ENCODE results near the gene FLVCR2.

The FLVCR2 gene

DNA sequence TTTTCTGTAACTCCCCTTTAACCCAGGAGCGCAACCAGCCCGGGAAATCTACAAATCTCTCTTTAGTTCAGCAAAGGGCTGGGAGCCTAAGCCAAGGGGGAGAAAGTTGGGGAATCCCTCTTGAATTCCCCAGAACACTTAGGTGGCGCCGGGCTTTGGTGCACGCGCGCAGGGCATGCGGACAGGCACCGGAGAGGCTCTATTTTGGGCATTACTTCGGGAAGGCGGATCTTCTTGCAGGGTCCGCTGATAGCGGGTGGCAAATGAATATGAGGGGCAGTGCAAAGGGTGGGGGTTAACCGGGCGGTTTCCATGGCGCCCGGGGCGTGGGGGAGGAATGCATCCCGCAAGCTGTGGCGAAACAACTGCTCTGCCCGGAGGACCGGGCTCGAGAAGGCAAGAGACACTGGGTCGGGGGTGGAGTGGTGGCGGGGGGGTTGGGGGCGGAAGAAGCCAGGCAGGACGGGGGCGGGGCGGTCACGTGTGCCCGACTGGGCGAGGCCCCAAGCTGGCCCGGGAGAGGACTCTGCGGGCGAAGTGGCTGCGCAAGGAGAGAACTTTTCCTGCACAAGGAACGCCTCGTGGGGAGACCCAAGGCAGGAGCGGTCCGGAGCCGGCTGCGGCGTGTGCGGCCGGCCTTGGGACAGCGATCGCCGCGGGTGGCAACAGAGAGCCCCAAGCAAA, at the start of gene FLVCR2:
Gene FLVCR2, plus strand, starts transcription at position 519 of the 684 bp plus-strand sequence. CDS start 353 bp downstream, outside the sequence.
- TF ChIP-seq, protein P1, sequence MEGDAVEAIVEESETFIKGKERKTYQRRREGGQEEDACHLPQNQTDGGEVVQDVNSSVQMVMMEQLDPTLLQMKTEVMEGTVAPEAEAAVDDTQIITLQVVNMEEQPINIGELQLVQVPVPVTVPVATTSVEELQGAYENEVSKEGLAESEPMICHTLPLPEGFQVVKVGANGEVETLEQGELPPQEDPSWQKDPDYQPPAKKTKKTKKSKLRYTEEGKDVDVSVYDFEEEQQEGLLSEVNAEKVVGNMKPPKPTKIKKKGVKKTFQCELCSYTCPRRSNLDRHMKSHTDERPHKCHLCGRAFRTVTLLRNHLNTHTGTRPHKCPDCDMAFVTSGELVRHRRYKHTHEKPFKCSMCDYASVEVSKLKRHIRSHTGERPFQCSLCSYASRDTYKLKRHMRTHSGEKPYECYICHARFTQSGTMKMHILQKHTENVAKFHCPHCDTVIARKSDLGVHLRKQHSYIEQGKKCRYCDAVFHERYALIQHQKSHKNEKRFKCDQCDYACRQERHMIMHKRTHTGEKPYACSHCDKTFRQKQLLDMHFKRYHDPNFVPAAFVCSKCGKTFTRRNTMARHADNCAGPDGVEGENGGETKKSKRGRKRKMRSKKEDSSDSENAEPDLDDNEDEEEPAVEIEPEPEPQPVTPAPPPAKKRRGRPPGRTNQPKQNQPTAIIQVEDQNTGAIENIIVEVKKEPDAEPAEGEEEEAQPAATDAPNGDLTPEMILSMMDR (IDR thresholded peaks at IDR 0.05; ENCODE audit: low read depth, low read length, missing control alignments): no peak
- H3K4me3 ChIP-seq (ENCODE audit: low read depth, low read length): peak within 1 kb of the TSS; percentile 52
- in situ Hi-C loops (cut with HindIII; ENCODE audit: low sequenced_read_pairs): no loop called here
- no peak for DNase-seq (ENCODE audit: low read depth)

DNA sequence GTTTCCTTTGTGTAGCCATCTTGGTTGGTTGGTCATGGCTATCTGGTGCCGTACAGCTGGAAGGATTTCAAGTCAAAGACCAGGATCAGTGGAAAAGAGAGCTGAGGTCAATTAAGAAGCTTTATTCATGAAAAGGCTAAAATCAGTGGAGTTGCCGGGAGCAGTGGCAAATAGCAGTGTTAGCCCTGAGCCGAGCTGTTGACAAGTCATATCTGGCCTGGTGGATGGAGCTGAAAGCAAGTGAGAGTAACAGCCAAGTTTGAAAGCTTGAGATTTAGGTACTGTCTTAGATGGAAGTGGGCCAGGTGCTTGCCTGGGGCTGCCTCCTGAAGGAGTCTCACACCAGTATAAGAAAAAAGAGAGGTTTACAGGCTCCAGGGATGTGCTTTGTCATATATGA, 47.2 kb upstream of the FLVCR2 start:
- no peak for DNase-seq (ENCODE audit: low read depth)
- in situ Hi-C loops (cut with HindIII; ENCODE audit: low sequenced_read_pairs): no loop called here
- TF ChIP-seq, protein P1 (IDR thresholded peaks at IDR 0.05; ENCODE audit: low read depth, low read length, missing control alignments): no peak
- no peak overlapping the region for H3K4me3 ChIP-seq (ENCODE audit: low read depth, low read length)

DNA sequence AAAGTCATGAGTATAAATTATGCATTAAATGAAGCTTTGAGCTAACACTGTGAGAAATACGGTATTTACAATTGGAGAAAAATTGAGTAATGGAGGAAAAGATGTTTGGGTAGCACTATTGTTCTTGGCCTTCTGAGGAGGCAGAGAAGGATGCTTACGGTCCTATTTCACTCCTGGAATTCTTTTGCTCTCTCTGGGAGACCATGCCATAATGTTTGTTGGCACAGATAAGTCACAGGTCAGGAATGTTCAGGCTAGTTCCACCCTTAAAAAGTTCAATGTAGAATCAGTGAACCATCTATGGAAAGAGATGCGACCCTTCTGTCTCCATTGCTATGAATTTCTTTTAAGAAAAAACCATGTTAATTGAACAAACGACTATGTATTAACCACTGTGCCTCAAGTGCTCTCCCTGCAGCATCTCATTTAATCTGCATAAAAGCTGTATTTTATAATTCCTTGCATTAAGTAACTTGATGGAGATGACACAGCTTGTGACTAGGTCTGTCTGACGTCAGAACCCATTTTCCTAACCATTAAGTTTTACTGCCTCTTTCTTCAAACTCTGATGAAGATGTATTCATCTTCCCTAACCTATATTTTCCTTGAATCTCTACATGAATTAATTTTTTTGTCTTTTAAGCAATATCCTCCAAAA, 46.6 kb upstream of the FLVCR2 start:
- in situ Hi-C loops (cut with HindIII; ENCODE audit: low sequenced_read_pairs): no loop called here
- TF ChIP-seq, protein P1 (IDR thresholded peaks at IDR 0.05; ENCODE audit: low read depth, low read length, missing control alignments): no peak
- no peak for DNase-seq (ENCODE audit: low read depth)
- H3K4me3 ChIP-seq (ENCODE audit: low read depth, low read length): no peak overlapping the region

- no peak overlapping the region for H3K4me3 ChIP-seq (ENCODE audit: low read depth, low read length)
- in situ Hi-C loops (cut with HindIII; ENCODE audit: low sequenced_read_pairs): no loop called here
- no peak for DNase-seq (ENCODE audit: low read depth)
- TF ChIP-seq, protein P1 (IDR thresholded peaks at IDR 0.05; ENCODE audit: low read depth, low read length, missing control alignments): no peak
These were observed 44.4 kb upstream of the FLVCR2 start for GRCh38 chr14:75533791-75534555.

- H3K4me3 ChIP-seq (ENCODE audit: low read depth, low read length): no peak overlapping the region
- no peak for DNase-seq (ENCODE audit: low read depth)
- TF ChIP-seq, protein P1 (IDR thresholded peaks at IDR 0.05; ENCODE audit: low read depth, low read length, missing control alignments): no peak
- in situ Hi-C loops (cut with HindIII; ENCODE audit: low sequenced_read_pairs): no loop called here
These were observed 43.1 kb upstream of the FLVCR2 start for GRCh38 chr14:75535164-75535898.

DNA sequence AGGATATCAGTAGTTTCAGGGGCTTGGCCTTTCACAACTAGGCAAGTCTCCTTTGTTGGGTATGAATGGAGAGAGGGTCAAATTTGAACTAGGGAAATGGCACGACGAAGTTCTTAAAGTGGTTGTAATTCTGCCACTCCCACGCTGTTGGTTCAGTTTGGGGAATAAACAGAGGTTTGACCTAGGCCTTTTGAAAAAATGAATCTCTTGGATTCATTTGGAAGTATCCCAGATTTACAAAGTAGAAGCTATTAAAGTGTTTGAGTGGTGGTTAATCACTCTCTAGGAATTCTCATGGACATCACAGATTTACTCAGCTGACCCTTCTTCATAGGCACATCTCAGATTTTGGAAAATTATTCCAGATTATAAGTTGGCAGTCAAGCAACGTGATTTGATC, 41.3 kb upstream of the FLVCR2 start:
- no peak overlapping the region for H3K4me3 ChIP-seq (ENCODE audit: low read depth, low read length)
- in situ Hi-C loops (cut with HindIII; ENCODE audit: low sequenced_read_pairs): no loop called here
- no peak for DNase-seq (ENCODE audit: low read depth)
- TF ChIP-seq, protein P1 (IDR thresholded peaks at IDR 0.05; ENCODE audit: low read depth, low read length, missing control alignments): no peak

Data from astrocyte of the cerebellum (primary cell).